Measurements from ENCODE around the gene PSMA5.
"Not testable (repeated sequence)": the region's sequence is repeated elsewhere in the genome, so short reads cannot be mapped to it uniquely, and the experiment has no call there.

Gene PSMA5

DNA sequence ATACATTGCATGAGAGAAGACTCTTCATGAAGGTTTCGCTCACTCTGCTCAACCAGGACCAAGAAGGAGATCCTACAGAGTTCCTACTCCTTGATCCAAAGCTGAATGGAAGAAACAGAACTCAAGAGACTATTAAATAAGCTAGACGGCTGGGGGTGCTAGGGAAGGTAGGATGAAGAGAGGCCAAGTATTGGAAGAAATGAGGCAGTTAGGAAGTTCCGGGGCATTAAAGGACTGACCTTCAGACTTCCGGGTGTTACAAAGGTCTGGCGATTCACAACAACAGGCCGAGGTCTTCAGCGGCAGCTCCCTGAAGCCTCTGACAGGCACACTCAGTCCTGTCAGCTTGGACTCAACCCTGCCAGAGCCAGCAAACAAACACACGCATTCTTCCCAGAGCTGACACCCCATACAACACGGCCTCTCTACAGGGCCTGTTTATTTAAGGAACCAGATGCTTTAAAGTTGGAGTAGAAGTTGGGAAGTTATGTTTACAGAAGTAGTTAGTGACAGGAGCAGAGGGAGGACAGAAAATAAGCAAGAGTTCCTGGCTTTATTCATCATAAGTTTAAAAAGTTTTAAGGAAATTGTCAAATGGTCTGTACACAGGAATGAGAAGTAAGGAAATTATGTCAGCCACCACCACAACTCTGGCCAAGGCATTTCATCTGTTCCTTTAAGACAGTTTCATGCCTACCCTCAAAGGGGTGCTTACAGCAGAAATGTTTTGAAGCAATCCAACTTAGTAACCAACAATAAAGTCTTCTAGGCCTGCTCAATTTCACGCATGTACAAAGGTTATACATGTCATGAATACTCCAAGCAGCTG lies 33.2 kb downstream of the PSMA5 start:
- peak; percentile 74 for DNase-seq (ENCODE audit: low read depth, low spot score)

GRCh38 chr1:109392037-109392787 lies 34.0 kb downstream of the PSMA5 start:
- no peak for DNase-seq (ENCODE audit: low read depth, low spot score)

DNA sequence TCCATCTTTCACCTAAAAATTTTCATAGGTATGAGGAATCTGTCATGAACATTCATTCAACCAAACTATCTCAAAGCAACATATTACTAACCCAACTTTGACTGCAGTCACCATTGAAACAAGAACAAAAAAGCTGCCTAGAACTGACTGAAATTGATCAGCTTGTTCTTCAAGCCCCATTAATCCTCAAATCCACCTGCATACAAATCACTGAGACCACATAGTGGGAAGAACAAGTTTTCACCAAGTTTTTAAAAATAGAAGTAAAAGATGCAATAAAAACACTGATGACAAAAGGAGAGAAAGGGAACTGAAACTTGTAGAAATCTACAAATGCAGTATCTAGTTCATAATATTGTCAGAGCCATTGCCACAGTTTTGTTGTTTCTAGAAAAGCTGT lies 34.6 kb downstream of the PSMA5 start:
- DNase-seq (ENCODE audit: low read depth, low spot score), result no peak

- DNase-seq (ENCODE audit: low read depth, low spot score), result no peak
Observed at GRCh38 chr1:109391157-109391556, 35.1 kb downstream of the PSMA5 start.

DNA sequence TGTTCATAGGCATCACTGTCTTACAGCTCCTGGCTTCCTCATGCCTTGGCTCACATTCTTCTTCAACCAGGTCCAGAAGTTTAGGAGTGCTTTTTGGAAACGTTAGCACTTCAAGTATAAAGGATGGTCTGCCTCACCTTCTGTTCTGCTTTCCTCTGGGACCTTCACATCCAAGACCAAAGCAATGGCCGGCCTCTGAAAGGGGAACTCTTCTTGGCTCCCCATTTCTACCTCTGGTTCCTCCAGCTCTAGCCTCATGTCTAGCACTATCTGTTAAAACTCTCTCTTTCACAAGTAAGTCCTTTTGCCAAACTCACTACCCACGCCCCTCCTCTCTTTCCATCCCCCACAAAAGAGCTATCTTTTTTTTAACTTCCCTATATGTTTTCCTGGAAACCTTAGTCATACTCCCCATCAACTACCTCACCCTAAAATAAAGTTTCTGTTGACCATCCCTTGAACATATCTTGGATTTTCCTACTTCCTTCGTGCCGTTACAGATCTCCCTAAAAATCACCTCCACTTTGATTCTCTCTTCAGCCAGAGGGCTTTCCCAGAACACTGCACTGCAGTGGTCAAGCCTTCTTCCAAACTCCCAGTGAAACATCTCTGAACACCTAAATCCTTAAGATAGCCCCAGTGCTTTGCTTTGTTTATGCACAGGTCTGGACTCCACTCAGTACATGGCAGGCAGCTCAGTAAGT lies 36.5 kb downstream of the PSMA5 start:
- DNase-seq (ENCODE audit: low read depth, low spot score), result no peak

DNA sequence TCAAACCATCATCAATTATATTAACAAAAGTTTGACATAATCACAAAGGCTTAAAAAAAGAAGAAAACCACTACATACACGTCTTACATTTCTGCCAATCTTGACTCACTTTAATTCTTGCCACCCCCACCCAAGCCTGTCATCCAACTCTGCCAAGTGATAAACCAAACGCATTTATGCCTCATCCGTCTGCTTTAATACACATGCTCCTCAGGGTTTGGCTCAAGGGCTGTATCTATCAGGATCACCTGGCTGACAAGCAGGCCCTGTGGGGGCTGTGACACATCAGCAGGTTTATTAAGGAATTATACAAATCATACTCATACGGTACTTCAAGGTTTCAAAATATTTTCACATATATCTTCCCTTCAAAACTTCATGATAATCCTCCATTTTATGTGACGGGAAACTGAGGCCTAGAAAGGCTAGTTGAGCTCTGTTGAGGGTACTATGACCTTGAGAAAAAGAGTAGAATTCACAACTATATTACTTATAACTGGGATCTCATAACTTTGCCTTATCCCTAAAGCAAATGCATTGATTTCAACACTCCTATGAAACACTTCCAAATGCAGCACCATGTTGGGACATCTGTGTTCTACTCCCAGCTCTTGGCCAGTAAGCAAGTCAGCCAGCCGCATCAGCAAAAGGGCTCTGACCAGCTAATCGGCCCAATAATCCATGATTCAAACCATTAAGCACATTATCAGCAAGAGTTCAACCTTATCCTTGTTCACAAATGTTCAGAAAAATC lies 37.2 kb downstream of the PSMA5 start:
- DNase-seq (ENCODE audit: low read depth, low spot score), result no peak

DNA sequence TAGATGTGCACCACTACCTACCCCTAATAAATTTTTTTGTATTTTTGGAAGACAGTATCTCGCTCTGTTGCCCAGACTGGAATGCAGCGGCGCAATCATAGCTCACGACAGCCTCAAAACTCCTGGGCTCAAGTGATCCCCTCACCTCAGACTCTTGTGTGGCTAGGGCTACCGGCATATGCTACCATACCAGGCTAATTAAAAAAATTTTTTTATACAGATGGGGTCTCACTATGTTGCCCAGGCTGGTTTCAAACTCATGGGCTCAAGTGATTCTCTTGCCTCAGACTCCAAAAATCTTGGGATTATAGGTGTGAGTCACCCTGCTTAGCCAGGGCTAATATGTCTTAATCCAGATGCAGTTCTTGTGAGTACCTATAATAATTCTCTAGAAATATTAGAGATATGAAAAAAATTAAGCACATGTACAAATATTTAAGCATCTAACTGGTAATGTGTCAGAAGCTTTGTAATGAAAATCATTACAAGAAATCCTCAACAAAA lies 38.0 kb downstream of the PSMA5 start:
- no peak for DNase-seq (ENCODE audit: low read depth, low spot score)

- no peak for DNase-seq (ENCODE audit: low read depth, low spot score)
Observed at GRCh38 chr1:109386054-109386717, 40.1 kb downstream of the PSMA5 start.

- no peak for DNase-seq (ENCODE audit: low read depth, low spot score)
Observed at GRCh38 chr1:109385417-109385816, 40.8 kb downstream of the PSMA5 start.

DNA sequence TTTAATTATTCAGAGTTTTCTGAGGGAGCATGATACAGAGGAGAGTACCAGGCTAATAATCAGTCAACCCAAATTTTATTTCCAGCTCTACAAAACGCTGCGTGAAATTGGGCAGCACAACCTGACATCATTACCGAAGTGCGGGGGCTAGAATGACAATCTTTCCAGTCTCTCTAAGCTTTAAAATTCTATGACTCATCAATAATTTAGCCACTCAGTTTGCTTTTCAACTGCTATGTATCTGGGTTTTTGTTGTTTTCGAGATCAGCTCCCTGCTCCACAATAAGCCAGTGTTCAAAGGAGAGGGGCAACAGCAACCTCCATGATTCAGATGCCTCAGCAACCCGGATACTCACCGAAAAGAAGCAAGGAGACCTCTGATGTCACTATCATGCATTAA lies 42.4 kb downstream of the PSMA5 start:
- no peak for DNase-seq (ENCODE audit: low read depth, low spot score)

GRCh38 chr1:109383087-109383779 lies 43.0 kb downstream of the PSMA5 start:
- no peak for DNase-seq (ENCODE audit: low read depth, low spot score)

DNA sequence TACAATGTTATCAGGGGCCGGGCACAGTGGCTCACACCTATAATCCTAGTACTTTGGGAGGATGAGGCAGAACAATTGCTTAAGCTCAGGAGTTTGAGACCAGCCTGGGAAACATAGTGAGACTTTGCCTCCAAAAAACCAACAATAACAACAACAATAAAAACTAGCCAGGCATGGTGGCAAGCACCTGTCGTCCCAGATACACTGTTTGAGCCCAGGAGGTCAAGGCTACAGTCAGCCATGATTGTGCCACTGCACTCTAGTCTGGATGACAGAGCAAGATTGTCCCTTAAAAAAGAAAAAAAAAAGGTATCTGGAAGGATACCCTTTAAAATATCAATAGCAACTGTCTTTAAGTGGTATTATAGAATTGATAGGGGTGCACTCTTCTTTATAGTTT lies 44.7 kb downstream of the PSMA5 start:
- no peak for DNase-seq (ENCODE audit: low read depth, low spot score)

- no peak for DNase-seq (ENCODE audit: low read depth, low spot score)
Observed at GRCh38 chr1:109379907-109380306, 46.3 kb downstream of the PSMA5 start.

GRCh38 chr1:109379422-109379821 lies 46.8 kb downstream of the PSMA5 start:
- DNase-seq (ENCODE audit: low read depth, low spot score), result no peak

DNA sequence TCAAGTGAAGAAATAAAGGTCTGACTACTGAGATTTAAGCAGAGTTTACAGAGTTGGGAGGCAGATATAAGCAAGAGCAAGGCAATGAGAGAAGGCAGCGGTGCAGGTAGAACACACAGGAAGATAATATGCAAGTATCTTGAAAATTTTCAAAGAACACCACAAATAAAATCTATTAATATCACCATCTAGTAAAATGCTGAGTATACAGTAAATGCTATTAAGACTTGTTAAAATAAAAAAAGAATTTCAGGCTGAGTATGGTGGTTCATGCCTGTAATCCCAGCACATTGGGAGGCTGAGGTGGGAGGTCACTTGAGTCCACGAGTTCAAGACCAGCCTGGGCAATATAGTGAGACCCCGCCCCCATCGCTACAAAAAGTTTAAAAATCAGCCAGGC lies 48.5 kb downstream of the PSMA5 start:
- DNase-seq (ENCODE audit: low read depth, low spot score), result no peak

- DNase-seq (ENCODE audit: low read depth, low spot score), result not testable (repeated sequence)
Observed at GRCh38 chr1:109373696-109374095, 52.6 kb downstream of the PSMA5 start.

- DNase-seq (ENCODE audit: low read depth, low spot score), result no peak
Observed at GRCh38 chr1:109373126-109373525, 53.1 kb downstream of the PSMA5 start.

- no peak for DNase-seq (ENCODE audit: low read depth, low spot score)
Observed at GRCh38 chr1:109372281-109372680, 54.0 kb downstream of the PSMA5 start.

DNA sequence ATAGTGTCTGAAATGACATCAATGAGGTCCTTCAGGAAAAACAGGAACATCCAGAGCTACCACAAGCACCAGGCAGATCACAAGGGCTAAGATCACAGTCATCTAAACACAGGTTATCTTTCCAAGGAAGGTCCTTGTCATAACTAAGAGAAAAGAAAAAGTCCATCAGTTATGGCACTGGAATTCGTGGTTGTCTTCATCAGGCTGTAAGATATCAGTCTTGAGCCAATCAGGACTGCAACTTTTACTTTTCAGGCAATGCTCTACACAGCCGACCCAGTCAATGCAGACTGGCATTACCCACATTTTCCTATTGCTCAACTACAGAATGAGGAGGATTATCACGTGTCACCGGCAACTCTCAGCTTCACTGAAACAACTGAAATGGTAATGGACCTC lies 54.9 kb downstream of the PSMA5 start:
- no peak for DNase-seq (ENCODE audit: low read depth, low spot score)

GRCh38 chr1:109370712-109371340 lies 55.4 kb downstream of the PSMA5 start:
- peak; percentile 56 for DNase-seq (ENCODE audit: low read depth, low spot score)
